Renal pelvis (tissue), 4 donors: ENCODE data around the gene HOXA10. TPM values are rescaled to one million over a fixed set of nuclear protein-coding genes. Genes with fewer than 3 reads are reported as not detected.
A peak's percentile ranks its signal among the peaks of the same experiment; 100 is the strongest.

ENCODE experiments used
- DNase-seq: peaks from one replicate; pipeline ENCODE4 v3.0.0-alpha.2; 2013
- polyA plus RNA-seq, 3 donors: library from polyadenylated mRNA; unstranded; fragments of 120-200 nt; gene quantifications; one replicate each; pipeline ENCODE4 v1.2.1, GENCODE V29; 2013; ENCODE audit not compliant: insufficient read length in 3 of 3

The HOXA10 gene
- polyA plus RNA-seq, 3 donors, result 137 to 148 (median 148) TPM

DNA sequence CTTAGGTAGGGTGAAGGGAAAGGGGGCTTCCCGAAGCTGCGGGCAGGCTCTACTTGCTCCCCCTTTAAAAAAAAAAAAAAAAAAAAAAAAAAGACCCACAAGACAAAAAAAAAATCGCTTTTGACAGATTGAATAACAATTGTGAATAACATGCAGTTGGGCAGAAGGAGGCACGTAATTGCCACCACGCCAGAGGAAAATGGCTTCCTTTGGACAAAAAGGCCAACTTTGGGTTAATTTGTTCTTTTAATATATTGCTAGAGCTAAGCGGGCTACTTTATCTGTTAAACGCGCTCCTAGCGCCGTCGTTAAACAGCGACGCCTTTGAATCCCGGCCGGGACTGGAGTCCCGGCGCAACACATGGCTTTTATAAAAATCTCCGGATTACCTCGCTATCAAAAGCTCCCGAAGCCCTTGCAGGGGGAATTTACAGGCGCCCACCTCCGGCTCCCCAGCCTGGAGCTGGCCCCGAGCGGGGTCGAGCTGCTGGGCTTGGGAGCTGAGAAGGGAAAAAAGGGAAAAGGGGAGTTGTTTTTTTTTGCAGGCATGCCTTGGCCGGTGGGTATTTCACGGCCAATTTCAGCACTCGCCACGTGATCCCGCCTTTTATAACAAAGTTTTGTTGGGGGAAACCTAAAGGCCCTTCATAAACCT, 9.7 kb upstream of the HOXA10 start:
- no peak for DNase-seq

DNA sequence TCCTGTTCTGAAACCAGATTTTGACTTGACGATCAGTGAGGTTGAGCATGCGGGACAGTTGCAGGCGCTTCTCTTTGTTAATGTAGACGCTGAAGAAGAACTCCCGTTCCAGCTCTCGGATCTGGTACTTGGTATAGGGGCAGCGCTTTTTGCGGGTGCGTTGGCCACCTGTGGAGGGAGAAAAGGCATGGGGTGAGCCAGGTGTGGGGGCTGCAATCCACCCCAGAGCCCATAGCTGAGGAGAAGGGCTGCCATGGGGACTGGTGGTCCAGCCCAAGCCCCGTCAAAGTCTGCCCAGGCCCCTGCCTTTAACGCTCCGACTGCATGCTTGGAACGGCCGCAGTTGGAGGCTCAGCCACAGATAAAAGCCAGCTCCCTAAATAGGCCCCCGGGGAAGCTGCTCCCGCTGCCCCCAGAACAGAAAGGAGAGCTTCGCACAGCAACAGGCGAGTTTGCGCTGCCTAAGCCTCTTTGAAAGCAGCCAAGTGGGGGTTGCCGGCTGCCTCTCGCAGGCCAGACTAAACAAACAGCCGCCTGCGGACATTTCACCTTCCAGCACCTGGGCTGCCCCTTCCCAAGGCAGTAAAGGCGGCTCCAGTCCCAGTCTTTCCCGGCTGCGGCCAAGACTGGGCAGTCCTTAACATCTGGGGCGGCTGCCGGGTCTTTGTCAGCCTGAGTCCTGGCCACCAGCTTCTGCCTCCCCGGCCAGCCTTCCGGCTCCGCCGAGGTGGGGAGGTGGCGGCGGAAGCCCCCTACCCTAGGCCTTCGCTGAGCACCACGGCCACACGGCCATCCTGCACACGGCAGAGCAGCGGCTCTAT, 9.0 kb upstream of the HOXA10 start:
- no peak for DNase-seq

DNA sequence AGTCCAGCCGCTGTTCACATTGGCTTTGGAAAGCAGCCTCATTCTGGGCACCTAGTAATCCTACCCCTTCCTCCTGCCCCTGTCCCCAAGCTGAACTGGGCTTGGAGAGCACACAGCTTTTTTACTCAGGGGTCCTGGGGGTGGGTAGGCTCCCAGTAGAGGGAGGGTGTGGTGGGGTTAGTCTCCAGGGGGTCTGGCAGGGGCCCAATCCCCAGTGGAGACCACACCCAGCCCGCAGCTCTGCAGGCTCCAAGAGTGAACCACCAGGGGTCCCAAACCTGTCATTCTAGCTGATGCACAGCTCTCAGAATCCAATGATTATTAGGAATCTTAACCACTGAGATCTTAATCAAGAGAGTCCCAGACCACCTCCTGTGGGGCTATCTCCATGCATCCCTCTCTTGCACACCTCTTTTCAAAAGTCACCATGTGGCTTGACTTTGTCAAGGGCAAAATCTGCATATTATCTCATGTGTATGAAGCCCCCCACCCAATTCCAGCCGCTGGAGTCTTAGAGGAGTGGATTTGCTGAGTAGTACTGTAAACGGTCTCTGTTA, 8.2 kb upstream of the HOXA10 start:
- DNase-seq, result no peak

DNA sequence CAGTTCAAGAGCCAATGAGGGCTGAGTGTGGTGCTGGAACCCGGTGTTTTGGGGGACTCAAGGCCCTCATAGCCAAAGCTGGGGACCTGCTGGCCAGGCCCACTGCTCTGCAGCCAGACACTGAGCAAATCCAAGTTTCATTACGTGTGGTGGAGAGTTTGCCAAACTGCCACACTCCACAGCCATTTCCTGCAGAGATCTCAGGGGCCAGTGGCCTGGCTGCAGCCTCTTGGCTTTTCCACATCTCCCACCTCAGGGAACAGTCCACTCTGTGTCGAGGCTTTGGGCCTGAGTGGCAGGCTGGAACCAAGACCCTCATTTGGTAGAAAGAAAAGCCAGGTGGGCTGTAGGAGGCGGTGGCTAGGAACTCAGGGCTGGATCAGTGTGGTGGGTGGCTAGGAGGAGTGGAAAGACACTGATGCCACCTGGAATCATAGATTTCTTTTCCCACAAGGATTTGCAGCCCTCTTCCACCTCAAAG, 7.7 kb upstream of the HOXA10 start:
- no peak for DNase-seq

DNA sequence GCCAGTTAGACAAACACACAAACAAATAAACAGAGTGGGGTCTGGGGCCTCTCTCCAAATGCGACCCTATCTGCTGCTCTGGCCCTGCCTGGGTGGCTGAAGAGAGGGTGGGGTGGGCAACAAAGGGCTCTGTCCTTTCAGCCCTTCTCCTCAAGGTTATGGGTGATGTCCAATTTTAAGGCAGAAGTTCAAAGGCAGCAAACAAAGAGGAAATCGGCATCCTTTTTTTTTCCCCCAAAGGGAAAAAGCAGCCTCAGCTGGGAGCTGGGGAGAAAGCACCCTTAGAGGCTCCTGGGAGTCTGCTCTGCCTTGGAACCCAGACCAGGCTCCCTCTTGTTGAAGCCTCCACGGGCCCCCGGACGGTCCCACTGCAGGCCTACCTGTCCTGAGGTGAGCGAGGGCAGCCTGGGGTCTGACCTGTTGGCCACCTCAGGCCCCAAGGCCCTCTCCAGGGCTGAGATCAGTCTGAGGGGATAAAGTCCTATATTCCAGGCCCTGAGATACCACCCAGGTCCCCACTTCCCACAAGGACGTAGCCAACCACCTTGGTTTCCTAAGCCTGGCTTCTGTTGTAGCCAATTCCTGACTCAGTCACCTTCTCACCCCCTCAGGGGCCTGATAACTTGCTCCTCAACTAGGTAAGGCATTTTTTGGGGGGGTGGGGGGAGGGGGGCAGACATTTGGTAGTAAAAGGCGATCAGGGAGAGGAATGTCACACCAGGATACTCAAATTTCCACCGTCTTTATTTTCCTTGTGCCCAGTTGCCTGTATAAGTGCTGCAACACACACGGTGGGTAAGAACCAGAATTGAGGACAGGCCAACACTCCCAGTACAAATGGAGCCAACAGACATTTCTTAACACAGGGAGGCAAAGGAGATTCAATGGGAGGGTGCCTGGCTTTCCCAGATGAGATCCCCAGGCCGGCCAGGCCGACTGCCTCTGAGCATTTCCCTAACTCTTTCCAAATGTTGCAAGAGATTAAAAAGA, 6.6 kb upstream of the HOXA10 start:
- no peak for DNase-seq

DNA sequence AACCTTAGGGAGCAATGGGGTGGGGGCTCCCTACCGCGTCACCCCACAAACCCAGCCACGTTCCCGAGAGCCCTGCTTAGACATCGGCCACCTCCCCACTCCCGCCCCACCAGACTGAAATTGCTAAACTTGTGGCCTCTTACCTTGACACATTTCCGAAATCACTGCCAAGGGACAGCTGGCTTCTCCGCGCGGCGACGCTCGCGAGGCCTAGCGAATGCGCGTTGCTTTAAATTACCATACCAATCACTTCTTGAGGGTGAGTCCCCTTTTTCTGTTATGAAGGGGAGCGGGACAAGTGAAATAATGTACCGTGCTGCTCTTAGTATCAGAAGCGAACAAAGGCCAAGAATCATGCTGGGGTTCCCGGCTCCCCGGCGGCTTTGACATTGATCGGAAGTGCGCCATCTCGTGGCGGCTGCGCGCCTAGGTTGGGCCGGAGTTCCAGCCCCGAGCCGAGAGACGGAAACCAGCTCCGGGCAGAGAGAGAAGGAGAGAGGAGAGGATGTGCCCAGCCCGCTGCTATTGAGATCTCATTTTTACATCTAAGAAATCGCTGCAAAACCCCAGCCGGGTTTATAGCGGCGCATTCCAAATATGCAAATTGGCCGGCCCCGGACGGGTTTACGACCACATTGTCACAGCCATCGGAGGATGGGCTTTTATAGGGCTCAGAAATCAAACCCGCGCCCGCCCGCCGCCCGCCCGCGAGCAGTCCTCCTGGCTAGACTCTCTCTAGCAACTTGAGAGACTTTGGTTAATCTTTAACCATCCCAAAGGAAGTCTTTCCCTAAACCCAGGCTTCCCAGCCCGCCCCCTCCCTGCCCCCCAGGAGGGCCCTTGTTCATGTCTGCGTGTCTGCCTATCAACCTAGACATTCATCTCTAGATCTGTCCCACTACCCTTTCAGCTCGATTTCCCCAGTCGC, 5.6 kb upstream of the HOXA10 start:
- peak; percentile 93 for DNase-seq

DNA sequence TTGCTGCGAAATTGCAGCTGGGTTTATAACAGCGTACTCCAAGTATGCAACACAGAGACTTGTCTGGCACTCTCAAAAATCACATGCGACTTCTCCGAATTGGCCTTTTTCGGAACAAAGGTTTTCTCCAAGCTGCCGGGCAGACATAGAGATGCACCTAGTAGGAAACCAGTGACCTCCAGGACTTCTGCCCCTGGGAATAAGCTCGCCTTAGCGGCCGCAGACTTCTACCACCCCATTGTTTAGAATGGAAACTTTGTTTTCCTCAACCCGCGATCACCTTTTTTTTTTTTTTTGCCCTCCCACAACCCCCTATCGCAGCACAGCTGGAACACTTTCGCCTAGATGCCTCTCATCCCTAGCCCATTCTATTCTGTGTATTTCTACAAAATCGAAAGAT, 4.9 kb upstream of the HOXA10 start:
- DNase-seq, result no peak

DNA sequence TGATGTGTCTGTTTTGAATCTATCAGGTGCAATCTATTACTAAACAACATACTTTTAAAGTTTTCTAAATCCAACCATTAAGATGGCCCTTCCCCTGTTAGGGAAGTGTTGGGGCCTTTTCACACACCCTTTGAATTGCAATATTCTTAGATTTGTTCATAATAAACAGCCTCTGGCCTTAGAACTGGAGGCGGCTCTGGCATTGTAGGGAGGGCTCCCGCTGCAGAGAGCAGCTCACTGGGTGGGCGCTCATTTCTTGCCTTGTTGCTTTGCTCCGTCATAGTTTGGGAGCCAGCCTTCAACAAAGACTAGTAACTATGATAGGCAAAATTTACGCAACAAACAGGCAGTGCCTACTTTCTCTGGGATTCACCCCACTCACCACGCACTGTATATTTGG, 4.2 kb upstream of the HOXA10 start:
- no peak for DNase-seq

DNA sequence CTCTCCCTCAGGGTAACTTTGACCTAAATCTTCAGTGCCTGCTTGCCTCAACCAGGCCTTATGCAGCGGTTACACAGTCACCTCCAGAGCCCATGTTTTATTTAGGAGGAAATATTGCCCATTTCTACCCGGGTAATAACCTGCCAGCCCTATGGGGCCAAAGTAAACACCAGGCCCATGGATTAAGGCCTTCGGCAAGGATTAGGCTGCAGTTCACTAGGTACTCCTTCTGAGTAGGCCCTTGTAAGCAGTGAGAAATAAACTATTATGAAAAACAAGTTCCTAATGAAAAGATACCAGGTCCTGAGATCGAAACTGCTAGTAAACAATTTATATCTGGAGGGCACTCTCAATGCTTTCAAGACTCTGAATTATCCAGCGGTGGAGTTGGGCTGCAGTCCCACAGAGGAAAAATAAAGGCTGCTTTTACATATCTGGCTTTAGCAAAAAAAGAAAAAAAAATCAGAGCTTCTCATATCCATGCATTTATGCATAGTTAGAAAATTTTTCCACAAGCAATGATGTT, 3.7 kb upstream of the HOXA10 start:
- no peak for DNase-seq

DNA sequence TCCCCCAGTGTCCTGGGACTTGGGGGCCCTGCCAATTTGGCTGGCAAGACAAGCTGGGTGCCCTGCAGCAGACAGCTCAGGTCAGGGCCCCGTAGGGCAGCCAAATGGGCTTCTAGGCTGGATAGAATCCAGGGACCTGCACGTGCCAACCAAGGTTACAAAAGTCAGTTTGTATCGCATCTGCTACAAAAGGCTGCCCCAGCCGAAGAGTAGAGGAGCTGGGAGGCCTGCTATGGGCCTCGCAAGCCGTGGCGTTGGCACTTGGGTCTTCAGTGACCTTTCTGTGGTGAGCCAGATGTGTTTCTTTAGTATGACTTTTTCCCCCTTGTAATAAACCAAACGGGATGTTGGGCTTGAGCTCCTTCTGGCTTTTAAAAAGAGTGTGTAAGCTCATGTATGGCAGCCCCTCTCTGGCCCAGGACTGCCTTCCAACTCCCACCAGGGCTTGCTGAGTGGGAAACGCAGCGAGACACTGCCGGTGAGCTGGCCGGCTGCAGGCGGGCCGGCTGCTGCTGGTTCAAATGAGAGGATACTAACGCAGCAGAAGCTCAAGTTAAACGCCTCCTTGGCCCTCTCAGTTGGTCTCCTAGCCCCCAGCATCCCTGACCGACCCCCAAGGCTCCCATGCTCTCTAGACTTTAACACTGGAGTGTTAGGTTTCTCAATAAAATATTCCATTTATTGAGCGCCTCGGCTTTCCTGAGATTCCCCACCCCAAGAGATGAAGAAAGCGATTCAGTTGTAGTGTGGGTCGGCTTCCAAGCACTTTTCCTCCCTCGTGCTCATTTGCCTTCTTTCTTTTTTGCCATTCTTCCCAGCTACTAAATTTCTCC, 3.1 kb upstream of the HOXA10 start:
- no peak for DNase-seq

DNA sequence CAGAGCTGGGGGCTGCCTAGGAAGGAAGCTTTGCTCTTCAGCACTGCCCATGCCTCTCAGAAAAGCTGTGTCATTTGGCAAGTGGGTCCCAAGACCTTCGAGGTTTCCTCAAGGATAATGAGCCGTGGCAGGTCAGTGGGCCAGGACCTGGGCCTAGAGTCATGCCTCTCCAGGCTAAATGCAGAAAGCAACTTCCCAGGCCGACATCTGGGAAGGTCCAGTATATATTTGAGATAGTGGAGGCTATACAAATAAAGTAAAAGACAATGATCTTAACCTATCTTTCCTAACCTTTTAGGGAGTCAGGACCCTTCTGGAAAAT, 2.4 kb upstream of the HOXA10 start:
- no peak for DNase-seq

DNA sequence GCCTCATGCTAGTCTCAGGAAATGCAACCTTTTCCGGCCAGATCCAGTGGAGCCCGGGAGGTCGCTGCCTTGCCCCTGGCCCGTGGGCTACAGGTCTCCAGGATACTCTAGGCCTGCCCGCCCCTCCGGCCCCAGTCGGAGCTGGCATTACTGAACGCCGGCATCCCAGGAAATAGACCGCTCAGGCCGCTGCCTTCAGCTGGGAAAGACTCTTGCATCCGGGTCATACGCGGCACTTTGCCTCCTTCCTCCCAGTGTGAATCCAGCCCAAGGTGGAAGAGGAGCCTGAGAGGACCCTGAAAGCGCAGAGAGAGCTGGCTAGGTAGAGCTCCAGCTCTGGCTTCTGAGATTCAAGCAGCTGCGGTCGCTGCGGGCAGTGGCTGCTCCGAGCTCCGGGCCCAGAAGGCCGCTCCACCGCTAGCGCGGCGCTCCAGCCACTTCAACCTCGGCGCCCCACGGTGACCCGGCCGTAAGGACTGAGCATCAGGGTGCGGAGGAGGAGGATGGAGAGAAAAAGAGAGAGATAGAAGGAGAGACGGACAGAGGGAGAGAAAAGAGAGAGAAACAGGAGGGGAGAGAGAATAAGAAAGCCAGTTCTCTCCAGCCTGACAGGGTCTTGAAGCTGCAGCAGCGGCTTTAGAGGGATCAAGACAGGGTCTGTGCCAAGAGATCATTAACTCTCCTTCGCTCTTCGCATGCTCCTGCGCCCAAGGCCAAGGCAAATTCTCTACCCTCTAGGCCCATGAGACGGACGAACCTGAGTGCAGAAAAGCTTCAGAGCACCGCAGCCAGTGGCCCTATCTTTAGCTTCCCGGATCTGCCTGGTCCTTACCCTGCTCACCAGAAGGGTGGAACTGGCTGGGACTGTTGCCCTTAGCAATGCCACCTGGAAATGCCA, 1.8 kb upstream of the HOXA10 start:
- no peak for DNase-seq

DNA sequence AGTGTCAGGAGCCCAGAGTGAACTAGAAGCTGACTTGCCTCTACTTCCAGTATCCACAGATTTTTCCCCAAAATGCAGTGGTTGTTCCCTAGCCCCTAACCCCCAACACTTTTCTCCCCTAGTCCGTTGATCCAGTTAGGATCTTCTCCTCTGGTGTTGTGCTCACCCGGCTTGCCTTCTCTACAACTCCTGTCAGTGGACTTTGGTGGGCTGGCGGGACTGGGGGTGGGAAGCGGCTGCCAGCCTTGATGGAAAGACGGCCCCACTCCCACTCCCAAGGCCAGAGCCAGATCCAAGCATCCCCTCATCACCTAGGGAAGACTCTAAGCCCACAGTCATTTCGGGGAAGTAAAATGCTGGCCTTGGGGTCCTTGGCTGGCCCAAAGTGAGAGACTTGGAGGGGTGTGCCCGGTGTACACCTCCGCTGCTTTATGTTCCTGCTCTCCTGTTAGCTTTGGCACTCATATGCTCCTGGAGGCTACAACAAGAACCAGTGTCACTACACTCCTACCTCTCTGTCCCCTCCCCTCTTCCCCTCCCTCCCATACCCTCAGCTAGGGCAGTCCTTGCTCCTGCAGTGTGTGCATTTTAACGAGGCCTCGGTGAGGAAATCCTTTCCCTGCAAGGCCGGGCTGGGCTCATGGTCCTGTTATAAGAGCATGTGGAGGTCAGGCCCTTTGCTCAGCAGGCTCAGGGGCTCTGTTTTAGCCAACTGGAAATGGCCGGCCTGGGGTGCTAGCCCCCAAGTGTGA, 930 bp upstream of the HOXA10 start:
- peak; percentile 79 for DNase-seq

DNA sequence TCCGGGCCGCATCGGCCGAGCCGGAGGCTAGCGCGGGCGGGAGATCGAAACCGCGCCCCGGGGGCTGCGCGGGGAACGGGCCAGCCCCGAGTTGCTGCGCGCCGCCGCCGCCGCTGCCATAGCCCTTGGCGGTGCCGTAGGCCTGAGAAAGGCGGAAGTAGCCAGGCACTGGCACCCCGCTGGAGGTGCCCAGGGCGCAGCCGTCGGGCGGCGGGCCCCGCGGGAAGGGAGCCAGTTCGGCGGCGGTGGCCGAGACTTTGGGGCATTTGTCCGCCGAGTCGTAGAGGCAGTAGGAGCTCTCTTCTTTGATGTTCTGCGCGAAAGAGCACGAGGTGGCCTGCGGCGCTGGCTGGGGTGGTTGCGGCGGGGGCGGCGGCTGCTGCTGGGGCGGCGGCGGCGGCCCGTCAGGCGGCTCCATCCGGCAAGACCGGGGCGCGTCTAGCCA, 587 bp downstream of the HOXA10 start:
- DNase-seq, result no peak

DNA sequence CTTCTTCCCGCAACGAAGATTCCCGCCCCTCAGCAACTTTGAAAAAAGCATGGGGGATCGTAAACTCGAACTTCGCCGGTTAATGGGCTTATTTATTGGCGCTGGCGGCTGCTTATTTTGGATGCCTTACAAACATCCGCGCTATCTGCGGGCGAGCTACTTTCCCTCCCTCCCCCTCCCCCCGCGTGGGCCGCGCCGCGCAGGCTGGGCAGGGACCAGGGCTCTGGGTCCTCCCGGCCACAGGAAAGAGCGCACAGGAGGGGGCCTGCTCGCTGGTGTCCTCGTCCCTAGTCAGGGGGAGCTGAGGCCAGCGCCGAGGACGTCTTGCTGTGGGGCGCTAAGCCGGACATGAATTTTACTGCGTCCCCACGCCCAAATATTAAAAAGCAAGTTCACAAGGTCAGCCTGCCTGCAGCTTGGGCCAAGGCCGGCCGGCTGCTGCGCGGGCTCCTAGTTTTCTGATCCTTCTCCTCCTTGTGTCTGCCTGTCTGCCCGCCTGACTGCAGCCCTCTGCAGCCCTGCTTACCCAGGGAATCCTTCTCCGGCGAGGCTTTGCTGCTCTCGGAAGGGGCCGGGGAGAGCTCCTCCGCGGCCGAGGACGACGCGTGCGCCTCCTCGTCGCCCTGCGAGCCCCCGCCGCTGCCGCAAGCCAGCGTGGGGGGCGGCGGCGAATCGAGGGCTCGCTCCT, 1.2 kb downstream of the HOXA10 start:
- peak; percentile 86 for DNase-seq

DNA sequence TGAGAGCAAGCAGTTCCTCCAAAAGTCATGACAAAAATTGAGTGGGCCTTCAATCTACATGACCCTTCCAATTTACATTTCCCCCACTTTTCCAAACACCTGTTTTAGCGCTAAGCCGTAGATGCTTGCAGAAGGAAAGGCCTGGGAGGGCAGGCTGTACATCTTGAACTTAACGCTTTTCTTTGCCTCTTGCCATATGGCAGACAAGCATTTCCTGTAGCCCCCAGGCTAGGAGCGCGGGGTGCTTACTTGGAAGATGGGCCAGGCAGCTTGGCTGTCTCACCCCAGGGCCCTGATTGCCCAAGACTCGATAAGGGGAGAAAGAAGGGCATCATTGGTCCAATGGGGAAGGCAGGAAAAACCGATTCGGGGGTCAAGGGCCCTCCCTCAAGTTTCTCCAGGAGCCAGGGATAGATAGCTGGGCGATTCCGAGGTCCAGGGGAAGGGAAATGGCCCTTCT, 1.8 kb downstream of the HOXA10 start:
- DNase-seq, result no peak
